CD14-positive monocyte (primary cell): ENCODE results near the gene CD300E. TPM values are rescaled to one million over a fixed set of nuclear protein-coding genes. Genes with fewer than 3 reads are reported as not detected.

Experiments used
- DNase-seq, 3 donors: peaks; one replicate each; pipeline ENCODE4 v3.0.0-alpha.2; 2011 to 2022
- H2AFZ ChIP-seq: 2 replicates; pipeline ENCODE4 v1.6.0; 2012; ENCODE audit warnings: mild to moderate bottlenecking, low read depth, low read length, inconsistent platforms; ENCODE audit not compliant: insufficient read depth, poor library complexity, severe bottlenecking
- H3K27ac ChIP-seq, 2 donors: 1 replicate in 1 of 2; 2 replicates in 1 of 2; pipeline ENCODE4 v1.5.1; 2012 to 2013; ENCODE audit warnings: low read length in 2 of 2, control low read depth in 1 of 2, inconsistent platforms in 1 of 2, low read depth in 1 of 2, mild to moderate bottlenecking in 1 of 2
- H3K27me3 ChIP-seq, 2 donors: one replicate each; pipeline versions ENCODE4 v1.6.0 to v1.6.1; 2011 to 2013; ENCODE audit warnings: low read length in 2 of 2; ENCODE audit not compliant: control insufficient read depth in 2 of 2, insufficient read depth in 2 of 2
- H3K36me3 ChIP-seq, 2 donors: replicated peaks in 1 of 2; 1 replicate in 1 of 2; 2 replicates in 1 of 2; pipeline versions ENCODE4 v1.5.1 to v1.6.1; 2012 to 2013; ENCODE audit warnings: low read length in 2 of 2, control low read depth in 1 of 2, inconsistent platforms in 1 of 2, mild to moderate bottlenecking in 1 of 2; ENCODE audit not compliant: insufficient read depth in 2 of 2, control insufficient read depth in 1 of 2
- H3K4me1 ChIP-seq, 2 donors: 1 replicate in 1 of 2; 2 replicates in 1 of 2; pipeline versions ENCODE4 v1.5.1 to v1.6.1; 2012 to 2013; ENCODE audit warnings: low read length in 2 of 2, control low read depth in 1 of 2, inconsistent platforms in 1 of 2, mild to moderate bottlenecking in 1 of 2, moderate library complexity in 1 of 2; ENCODE audit not compliant: insufficient read depth in 2 of 2, control insufficient read depth in 1 of 2
- H3K4me2 ChIP-seq: replicated peaks from 2 replicates; pipeline ENCODE3; 2012; ENCODE audit warnings: low read length, moderate library complexity, mild to moderate bottlenecking; ENCODE audit not compliant: poor library complexity, severe bottlenecking; ENCODE audit errors: extremely low read depth
- H3K4me3 ChIP-seq, 3 experiments: fragments of 200-600 bp in 1 of 3; sonication (generic) in 1 of 3; replicated peaks in 1 of 3; 1 replicate in 2 of 3; 2 replicates in 1 of 3; pipeline ENCODE4 v1.5.1; 2011 to 2013; ENCODE audit warnings: low read length in 3 of 3, mild to moderate bottlenecking in 3 of 3, control low read depth in 2 of 3, low read depth in 2 of 3, inconsistent platforms in 1 of 3, moderate library complexity in 1 of 3
- H3K79me2 ChIP-seq: 2 replicates; pipeline ENCODE4 v1.6.0; 2012; ENCODE audit warnings: mild to moderate bottlenecking, control low read depth, inconsistent platforms, low read length, moderate library complexity; ENCODE audit not compliant: insufficient read depth
- H3K9ac ChIP-seq: 2 replicates; pipeline ENCODE4 v1.6.0; 2017; ENCODE audit warnings: low read length, mild to moderate bottlenecking; ENCODE audit not compliant: insufficient read depth, poor library complexity, severe bottlenecking
- H3K9me3 ChIP-seq, 2 donors: replicated peaks in 1 of 2; 1 replicate in 1 of 2; 2 replicates in 1 of 2; pipeline versions ENCODE4 v1.5.1 to v1.6.1; 2012 to 2013; ENCODE audit warnings: low read length in 2 of 2, control low read depth in 1 of 2; ENCODE audit not compliant: control insufficient read depth in 1 of 2, insufficient read depth in 1 of 2
- H4K20me1 ChIP-seq: 2 replicates; pipeline ENCODE4 v1.6.0; 2012; ENCODE audit warnings: mild to moderate bottlenecking, low read length, control low read depth, moderate library complexity; ENCODE audit not compliant: insufficient read depth
- H3K27ac Mint-ChIP-seq, 7 donors: one replicate each; pipeline ENCODE4 v1.8.0; 2020; ENCODE audit warnings: mild to moderate bottlenecking in 7 of 7, mixed read lengths in 7 of 7, moderate library complexity in 6 of 7, inconsistent platforms in 2 of 7
- H3K27me3 Mint-ChIP-seq, 3 donors: one replicate each; pipeline ENCODE4 v1.8.0; 2021 to 2022; ENCODE audit warnings: low read depth in 3 of 3, mild to moderate bottlenecking in 3 of 3, mixed read lengths in 3 of 3, moderate library complexity in 3 of 3, inconsistent platforms in 1 of 3
- H3K36me3 Mint-ChIP-seq, 2 donors: one replicate each; pipeline ENCODE4 v1.8.0; 2020; ENCODE audit warnings: mixed read lengths in 2 of 2, inconsistent platforms in 1 of 2, mild to moderate bottlenecking in 1 of 2
- H3K4me1 Mint-ChIP-seq: one replicate; pipeline ENCODE4 v1.8.0; 2020; ENCODE audit warnings: mild to moderate bottlenecking, mixed read lengths
- H3K4me3 Mint-ChIP-seq, 2 donors: one replicate each; pipeline ENCODE4 v1.8.0; 2020; ENCODE audit warnings: mild to moderate bottlenecking in 2 of 2, mixed read lengths in 2 of 2, moderate library complexity in 1 of 2
- H3K9me3 Mint-ChIP-seq, 7 donors: one replicate each; pipeline ENCODE4 v1.8.0; 2020 to 2022; ENCODE audit warnings: mixed read lengths in 7 of 7, mild to moderate bottlenecking in 6 of 7, moderate library complexity in 6 of 7, inconsistent platforms in 2 of 7
- CTCF ChIP-seq: fragments of 200-600 bp; IDR thresholded peaks from one replicate; pipeline ENCODE4 v1.8.0; 2022; ENCODE audit warnings: antibody characterized with exemption, mild to moderate bottlenecking
- WGBS: methylation state at CpG from one replicate; pipeline ENCODE4 v1.1.5; 2013; ENCODE audit warnings: missing lambda C conversion rate; ENCODE audit not compliant: insufficient coverage; 5-methylcytosine and 5-hydroxymethylcytosine counted together
- intact Hi-C, 2 donors: fragments of 100-400 bp; cut with micrococcal nuclease; formaldehyde crosslinking; loops; one replicate each; pipeline versions ENCODE4 v1.15.0 to v1.15.1; 2023
- polyA plus RNA-seq, 3 donors: library from polyadenylated mRNA; depleted of rRNA in 1 of 3; unstranded in 2 of 3; stranded (reverse) in 1 of 3; fragments of 300-500 nt in 2 of 3; fragments of >200 nt in 1 of 3; fragmentation: Illumina TruSeq in 2 of 3; gene quantifications; 1 replicate in 2 of 3; 2 replicates in 1 of 3; pipeline ENCODE4 v1.2.3, GENCODE V29; 2012 to 2021

The CD300E gene
- polyA plus RNA-seq, 3 donors: 65.0 to 228 (median 122) TPM

GRCh38 chr17:74644419-74644818, 20.9 kb upstream of the CD300E start:
- Mint-ChIP-seq H3K9me3 (peaks cover 0 to 2% (median 0%) of the 10 kb centered on the region in 7 donors), H3K27me3 (peaks cover 1 to 14% (median 10%) of the 10 kb centered on the region in 3 donors), H3K4me3 (no peak overlapping the region), H3K27ac (peak overlapping the region in 6 of 7 donors; percentile 15 to 86 (median 56)), H3K4me1 (peaks cover 68% of the 10 kb centered on the region), H3K36me3 (peaks cover 5 to 9% of the 10 kb centered on the region in 2 donors)
- DNase-seq: no peak
- Histone ChIP-seq H3K4me1 (peaks cover 61 to 69% of the 10 kb centered on the region in 2 donors), H3K36me3 (no peaks in the 10 kb centered on the region), H3K27ac (peak overlapping the region in 1 of 2 donors; percentile 100), H2AFZ (no peak overlapping the region), H3K4me3 (no peak overlapping the region), H4K20me1 (no peaks in the 10 kb centered on the region), H3K79me2 (no peaks in the 10 kb centered on the region), H3K9me3 (no peaks in the 10 kb centered on the region), H3K9ac (no peak overlapping the region), H3K27me3 (no peaks in the 10 kb centered on the region), H3K4me2 (no peak overlapping the region)
- WGBS: 100% methylated on average over 2 of the region's 2 CpGs
- intact Hi-C loops: loop anchor here (5.0 to 10.0 kb wide), 2 partner anchors 112 to 270 kb away; partner anchors contain the start of gene CD300LB (in 1 of the 2)
- TF ChIP-seq CTCF: no peak

- H3K4me1 Mint-ChIP-seq: peaks cover 74% of the 10 kb centered on the region
- peak overlapping the region in 1 of 2 donors; percentile 100 for H3K27ac ChIP-seq
- intact Hi-C loops: loop anchor here (5.0 to 10.0 kb wide), 2 partner anchors 112 to 269 kb away; partner anchors contain the start of gene CD300LB (in 1 of the 2)
- H3K9ac ChIP-seq: no peak overlapping the region
- no peaks in the 10 kb centered on the region for H3K9me3 ChIP-seq
- H3K4me2 ChIP-seq: no peak overlapping the region
- H3K36me3 ChIP-seq: no peaks in the 10 kb centered on the region
- no peak overlapping the region for H3K4me3 Mint-ChIP-seq
- DNase-seq: peak in 1 of 3 donors; percentile 29
- TF ChIP-seq CTCF: no peak
- H2AFZ ChIP-seq: no peak overlapping the region
- H4K20me1 ChIP-seq: no peaks in the 10 kb centered on the region
- no peaks in the 10 kb centered on the region for H3K79me2 ChIP-seq
- peaks cover 1 to 14% (median 7%) of the 10 kb centered on the region in 3 donors for H3K27me3 Mint-ChIP-seq
- peak overlapping the region; percentile 45 to 100 (median 73) for H3K27ac Mint-ChIP-seq
- peaks cover 0 to 2% (median 0%) of the 10 kb centered on the region in 7 donors for H3K9me3 Mint-ChIP-seq
- H3K4me3 ChIP-seq: no peak overlapping the region
- H3K4me1 ChIP-seq: peaks cover 67 to 75% of the 10 kb centered on the region in 2 donors
- peaks cover 5 to 9% of the 10 kb centered on the region in 2 donors for H3K36me3 Mint-ChIP-seq
- no peaks in the 10 kb centered on the region for H3K27me3 ChIP-seq
These were observed 20.3 kb upstream of the CD300E start for GRCh38 chr17:74643826-74644225.
